ENCODE data around the gene CRYGD. TPM values are rescaled to one million over a fixed set of nuclear protein-coding genes. Genes with fewer than 3 reads are reported as not detected.
"Not testable (repeated sequence)": the region's sequence is repeated elsewhere in the genome, so short reads cannot be mapped to it uniquely, and the experiment has no call there.

CRYGD gene
- polyA plus RNA-seq, 3 donors = 0.21 TPM; not detected in 2

DNA sequence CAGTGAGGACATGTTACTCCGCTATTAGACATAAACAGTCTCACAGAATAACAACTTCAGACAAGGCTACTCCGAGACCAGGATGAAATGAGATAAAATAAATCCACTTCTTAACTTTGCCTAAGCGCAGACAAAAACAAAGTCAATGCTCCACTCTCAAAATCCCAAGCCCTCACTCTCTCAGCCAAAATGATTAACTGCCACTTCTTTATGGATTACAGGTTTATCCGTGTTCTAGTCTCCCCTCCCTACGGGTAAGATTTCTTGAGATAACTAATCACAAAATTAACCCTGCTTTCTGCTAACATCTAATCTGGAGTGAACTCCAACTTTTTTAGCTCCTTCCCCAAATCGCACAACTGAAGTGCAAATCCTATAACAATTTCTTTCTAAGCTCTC is 6.4 kb upstream of the CRYGD start:
- no peak for DNase-seq (ENCODE audit: low read depth in 3 of 3, low spot score in 2 of 3)

GRCh38 chr2:208129744-208130711 is 5.7 kb upstream of the CRYGD start, which contains the start of gene CRYGC:
CRYGC (minus strand) TSS chr2:208129828; CDS start chr2:208129792, 36 bp downstream.
- DNase-seq (ENCODE audit: low read depth in 3 of 3, low spot score in 2 of 3) = no peak

- no peak for DNase-seq (ENCODE audit: low read depth in 3 of 3, low spot score in 2 of 3)
These were observed 3.8 kb upstream of the CRYGD start for GRCh38 chr2:208128136-208128535.

DNA sequence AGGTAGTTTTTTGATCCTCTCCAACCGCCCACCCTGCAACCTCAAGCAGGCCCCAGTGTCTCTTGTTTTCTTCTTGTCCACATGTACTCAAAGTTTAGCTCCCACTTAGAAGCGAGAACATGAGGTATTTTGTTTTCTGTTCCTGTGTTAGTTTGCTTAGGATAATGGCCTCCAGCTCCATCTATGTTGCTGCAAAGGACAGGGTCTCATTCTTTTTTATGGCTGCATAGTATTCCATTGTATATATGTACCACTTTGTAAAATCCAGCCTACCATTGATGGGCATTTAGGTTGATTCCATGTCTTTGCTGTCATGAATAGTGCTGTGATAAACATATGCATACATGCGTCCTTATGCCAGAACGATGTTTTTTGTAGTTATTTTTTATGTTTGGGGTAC is 2.8 kb upstream of the CRYGD start:
- no peak for DNase-seq (ENCODE audit: low read depth in 3 of 3, low spot score in 2 of 3)

- no peak for DNase-seq (ENCODE audit: low read depth in 3 of 3, low spot score in 2 of 3)
These were observed 927 bp upstream of the CRYGD start for GRCh38 chr2:208125251-208125650.

DNA sequence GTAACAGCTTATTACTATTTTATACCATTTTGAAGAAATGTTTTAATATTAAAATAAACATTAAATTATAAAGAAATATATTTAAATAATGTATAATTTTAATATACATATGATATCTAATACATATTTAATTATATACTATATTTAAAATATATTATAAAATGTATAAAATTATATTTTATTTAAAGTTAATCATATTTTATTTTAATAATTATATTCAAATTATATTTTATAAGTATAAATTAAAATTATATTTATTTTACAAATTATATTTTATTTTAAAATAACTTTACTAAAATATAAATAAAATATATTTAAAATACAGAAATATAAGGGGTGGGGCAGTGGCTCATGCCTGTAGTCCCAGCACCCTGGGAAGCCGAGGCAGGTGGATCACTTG is 2.1 kb downstream of the CRYGD start:
- no peak for DNase-seq (ENCODE audit: low read depth in 3 of 3, low spot score in 2 of 3)

GRCh38 chr2:208118918-208119317 is 5.4 kb downstream of the CRYGD start:
- no peak for DNase-seq (ENCODE audit: low read depth in 3 of 3, low spot score in 2 of 3)

DNA sequence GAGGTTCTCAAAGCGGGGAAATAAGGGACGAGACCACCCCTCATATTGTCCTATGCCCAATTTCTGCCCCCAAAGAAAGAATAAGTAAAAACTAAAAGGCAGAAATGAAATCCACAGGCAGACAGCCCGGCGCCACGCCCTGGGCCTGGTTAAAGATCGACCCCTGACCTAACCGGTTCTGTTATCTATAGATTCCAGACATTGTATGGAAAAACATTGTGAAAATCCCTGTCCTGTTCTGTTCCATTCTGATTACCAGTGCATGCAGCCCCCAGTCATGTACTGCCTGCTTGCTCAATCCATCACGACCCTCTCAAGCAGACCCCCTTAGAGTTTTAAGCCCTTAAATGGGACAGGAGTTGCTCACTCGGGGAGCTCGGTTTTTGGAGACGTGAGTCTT is 6.9 kb downstream of the CRYGD start:
- not testable (repeated sequence) for DNase-seq (ENCODE audit: low read depth in 3 of 3, low spot score in 2 of 3)

GRCh38 chr2:208112969-208113368 is 11.4 kb downstream of the CRYGD start:
- DNase-seq (ENCODE audit: low read depth in 3 of 3, low spot score in 2 of 3) = no peak

- not testable (repeated sequence) for DNase-seq (ENCODE audit: low read depth in 3 of 3, low spot score in 2 of 3)
These were observed 12.0 kb downstream of the CRYGD start for GRCh38 chr2:208112273-208112745.

GRCh38 chr2:208103616-208104015 is 20.7 kb downstream of the CRYGD start:
- no peak for DNase-seq (ENCODE audit: low read depth in 3 of 3, low spot score in 2 of 3)

GRCh38 chr2:208101716-208102631 is 22.4 kb downstream of the CRYGD start:
- DNase-seq (ENCODE audit: low read depth in 3 of 3, low spot score in 2 of 3) = no peak

DNA sequence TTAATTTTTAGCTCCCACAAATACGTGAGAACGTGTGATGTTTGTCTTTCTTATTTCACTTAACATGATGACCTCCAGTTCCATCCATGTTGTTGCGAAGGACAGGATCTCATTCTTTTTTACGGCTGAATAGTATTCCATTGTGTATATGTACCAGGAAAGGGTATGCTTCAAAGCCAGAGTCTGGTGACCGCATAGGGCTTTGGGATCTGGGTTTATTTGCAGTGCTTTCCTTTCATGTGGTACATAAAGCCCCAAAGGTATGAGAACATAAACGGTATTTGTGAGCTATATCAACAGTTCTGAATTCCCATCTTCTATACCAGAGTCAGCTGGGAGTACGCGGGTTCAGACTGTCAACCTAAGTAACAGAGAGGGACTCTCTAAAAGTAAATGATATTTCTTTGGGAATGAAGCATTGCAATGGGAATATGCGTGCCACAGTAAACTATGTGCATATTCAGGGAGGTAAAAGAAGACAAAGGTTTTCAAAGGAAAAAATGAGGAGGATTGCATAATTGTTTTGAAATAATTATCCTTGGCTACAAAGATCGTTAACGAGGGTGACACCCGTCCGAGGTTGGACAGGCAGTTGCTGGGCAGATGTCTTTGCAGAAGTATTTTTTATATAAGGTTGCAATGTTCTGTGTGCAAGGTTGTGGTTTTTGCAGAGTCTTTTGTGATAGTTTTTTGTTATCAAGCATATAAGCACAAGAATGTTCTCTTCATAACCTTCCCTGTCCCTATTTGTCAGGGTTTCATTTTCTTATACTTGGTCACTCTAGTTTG is 24.4 kb downstream of the CRYGD start:
- no peak for DNase-seq (ENCODE audit: low read depth in 3 of 3, low spot score in 2 of 3)

DNA sequence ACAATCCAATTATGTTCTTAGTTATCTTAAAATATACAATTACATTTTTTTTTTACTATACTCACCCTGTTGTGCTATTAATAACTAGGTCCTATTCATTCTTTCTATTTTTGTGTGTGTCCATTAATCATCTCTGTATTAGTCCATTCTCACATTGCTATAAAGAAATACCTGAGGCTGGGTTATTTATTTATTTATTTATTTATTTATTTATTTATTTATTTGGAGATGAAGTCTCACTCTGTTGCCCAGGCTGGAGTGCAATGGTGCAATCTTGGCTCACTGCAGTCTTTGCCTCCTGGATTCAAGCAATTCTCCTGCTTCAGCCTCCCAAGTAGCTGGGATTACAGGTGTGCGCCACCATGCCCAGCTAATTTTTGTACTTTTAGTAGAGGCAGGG is 25.6 kb downstream of the CRYGD start:
- not testable (repeated sequence) for DNase-seq (ENCODE audit: low read depth in 3 of 3, low spot score in 2 of 3)

- DNase-seq (ENCODE audit: low read depth in 3 of 3, low spot score in 2 of 3) = no peak
These were observed 26.1 kb downstream of the CRYGD start for GRCh38 chr2:208098267-208098666.

- no peak for DNase-seq (ENCODE audit: low read depth in 3 of 3, low spot score in 2 of 3)
These were observed 26.5 kb downstream of the CRYGD start for GRCh38 chr2:208097801-208098200.

- no peak for DNase-seq (ENCODE audit: low read depth in 3 of 3, low spot score in 2 of 3)
These were observed 27.0 kb downstream of the CRYGD start for GRCh38 chr2:208097313-208097712.

GRCh38 chr2:208096080-208096479 is 28.2 kb downstream of the CRYGD start:
- no peak for DNase-seq (ENCODE audit: low read depth in 3 of 3, low spot score in 2 of 3)

DNA sequence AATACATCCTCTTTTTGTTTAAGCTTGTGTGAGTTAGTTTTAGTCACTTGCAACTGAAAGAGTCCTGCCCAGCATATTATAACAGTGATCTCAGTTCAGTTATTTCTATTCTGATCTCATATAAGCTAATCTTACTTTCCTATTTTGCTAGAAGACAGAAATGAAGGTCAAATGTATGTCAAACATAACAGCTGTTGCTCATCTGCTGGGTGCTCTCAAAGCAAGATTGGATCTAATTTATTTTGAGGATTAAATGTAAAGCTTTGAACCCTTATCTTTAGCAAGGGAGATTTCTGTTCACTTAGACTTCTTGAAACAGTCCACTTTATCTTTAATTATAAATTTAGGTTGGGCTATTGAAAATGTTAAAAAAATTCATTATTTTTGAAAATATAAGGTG is 31.2 kb downstream of the CRYGD start:
- DNase-seq (ENCODE audit: low read depth in 3 of 3, low spot score in 2 of 3) = no peak

- DNase-seq (ENCODE audit: low read depth in 3 of 3, low spot score in 2 of 3) = no peak
These were observed 32.1 kb downstream of the CRYGD start for GRCh38 chr2:208092093-208092832.

All from right renal cortex interstitium (tissue), 3 donors.